ENCODE measurements around the gene KLHL33. TPM values are rescaled to one million over a fixed set of nuclear protein-coding genes. Genes with fewer than 3 reads are reported as not detected.

The KLHL33 gene
- total and polyA plus RNA-seq, 10 of the 15 experiments (the other 5 are each of a cell fraction or from before 2014, with no cell fraction given): 0.01 to 0.16 (median 0.04) TPM; not detected in 5

DNA sequence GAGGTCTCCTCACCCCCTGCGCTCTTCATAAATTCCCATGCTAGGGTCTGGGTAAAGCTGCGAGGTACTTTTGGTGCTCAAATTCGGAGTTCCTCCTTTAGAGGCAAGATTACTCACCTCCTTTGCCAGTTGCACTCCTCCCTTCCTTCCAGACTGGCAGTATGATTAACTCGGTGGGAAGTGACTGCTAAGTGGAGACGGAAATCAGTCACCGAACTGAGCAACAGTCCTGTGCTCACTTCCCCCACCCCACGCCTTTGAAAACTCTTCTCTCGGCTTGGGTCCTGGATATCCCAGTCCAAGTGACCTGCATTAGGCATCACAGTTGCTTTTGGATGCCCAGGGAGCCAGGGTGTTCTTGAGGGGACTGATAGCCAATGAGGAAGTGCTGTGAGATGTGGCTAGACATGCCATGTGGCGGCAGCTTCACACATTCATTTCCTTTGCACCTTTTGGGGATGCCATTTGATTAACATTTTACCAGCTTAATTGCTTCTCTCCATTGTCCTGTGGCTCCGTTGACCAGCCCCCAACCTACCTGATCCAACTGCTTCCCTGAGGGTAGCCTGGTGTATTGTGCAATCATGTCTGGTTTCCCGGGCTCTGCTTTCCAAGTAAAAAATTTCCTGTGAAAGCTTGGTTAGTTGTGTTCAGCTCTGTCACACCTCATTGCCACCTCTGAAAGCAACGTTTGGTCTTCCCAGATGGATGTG lies 34.1 kb upstream of the KLHL33 start (continued):
- TF ChIP-seq, protein P1, sequence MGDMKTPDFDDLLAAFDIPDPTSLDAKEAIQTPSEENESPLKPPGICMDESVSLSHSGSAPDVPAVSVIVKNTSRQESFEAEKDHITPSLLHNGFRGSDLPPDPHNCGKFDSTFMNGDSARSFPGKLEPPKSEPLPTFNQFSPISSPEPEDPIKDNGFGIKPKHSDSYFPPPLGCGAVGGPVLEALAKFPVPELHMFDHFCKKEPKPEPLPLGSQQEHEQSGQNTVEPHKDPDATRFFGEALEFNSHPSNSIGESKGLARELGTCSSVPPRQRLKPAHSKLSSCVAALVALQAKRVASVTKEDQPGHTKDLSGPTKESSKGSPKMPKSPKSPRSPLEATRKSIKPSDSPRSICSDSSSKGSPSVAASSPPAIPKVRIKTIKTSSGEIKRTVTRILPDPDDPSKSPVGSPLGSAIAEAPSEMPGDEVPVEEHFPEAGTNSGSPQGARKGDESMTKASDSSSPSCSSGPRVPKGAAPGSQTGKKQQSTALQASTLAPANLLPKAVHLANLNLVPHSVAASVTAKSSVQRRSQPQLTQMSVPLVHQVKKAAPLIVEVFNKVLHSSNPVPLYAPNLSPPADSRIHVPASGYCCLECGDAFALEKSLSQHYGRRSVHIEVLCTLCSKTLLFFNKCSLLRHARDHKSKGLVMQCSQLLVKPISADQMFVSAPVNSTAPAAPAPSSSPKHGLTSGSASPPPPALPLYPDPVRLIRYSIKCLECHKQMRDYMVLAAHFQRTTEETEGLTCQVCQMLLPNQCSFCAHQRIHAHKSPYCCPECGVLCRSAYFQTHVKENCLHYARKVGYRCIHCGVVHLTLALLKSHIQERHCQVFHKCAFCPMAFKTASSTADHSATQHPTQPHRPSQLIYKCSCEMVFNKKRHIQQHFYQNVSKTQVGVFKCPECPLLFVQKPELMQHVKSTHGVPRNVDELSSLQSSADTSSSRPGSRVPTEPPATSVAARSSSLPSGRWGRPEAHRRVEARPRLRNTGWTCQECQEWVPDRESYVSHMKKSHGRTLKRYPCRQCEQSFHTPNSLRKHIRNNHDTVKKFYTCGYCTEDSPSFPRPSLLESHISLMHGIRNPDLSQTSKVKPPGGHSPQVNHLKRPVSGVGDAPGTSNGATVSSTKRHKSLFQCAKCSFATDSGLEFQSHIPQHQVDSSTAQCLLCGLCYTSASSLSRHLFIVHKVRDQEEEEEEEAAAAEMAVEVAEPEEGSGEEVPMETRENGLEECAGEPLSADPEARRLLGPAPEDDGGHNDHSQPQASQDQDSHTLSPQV (IDR thresholded peaks at IDR 0.05): no peak
- TF ChIP-seq, protein P2, sequence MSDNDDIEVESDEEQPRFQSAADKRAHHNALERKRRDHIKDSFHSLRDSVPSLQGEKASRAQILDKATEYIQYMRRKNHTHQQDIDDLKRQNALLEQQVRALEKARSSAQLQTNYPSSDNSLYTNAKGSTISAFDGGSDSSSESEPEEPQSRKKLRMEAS (IDR thresholded peaks at IDR 0.05; ENCODE audit: low read depth, low read length): peak; percentile 67
- no peak for TF ChIP-seq BRCA1 (IDR thresholded peaks at IDR 0.05; ENCODE audit: low read depth, low read length)
- TF ChIP-seq NFYB (IDR thresholded peaks at IDR 0.05; ENCODE audit: insufficient read depth, low read depth, low read length): peak; percentile 60
- 0 out of 2 replicates have a peak, but pooled peaks have one; percentile 6 for TF ChIP-seq CREM (IDR thresholded peaks at IDR 0.05; ENCODE audit: low read depth)
- TF ChIP-seq RCOR1 (conservative IDR thresholded peaks at IDR 0.05; ENCODE audit: low read depth, low read length): no peak
- TF ChIP-seq RAD21 (IDR thresholded peaks at IDR 0.05; ENCODE audit: insufficient read depth, low read depth, low read length): no peak

Measured in GM12878 (cell line).